B cell (primary cell): ENCODE results near the gene ABI3BP.

ENCODE experiments used
- EZH2 ChIP-seq: IDR thresholded peaks from 2 replicates; pipeline ENCODE4 v1.6.1; 2012; ENCODE audit warnings: borderline replicate concordance, low read depth, mild to moderate bottlenecking, moderate library complexity, low read length; ENCODE audit not compliant: insufficient read depth, poor library complexity, severe bottlenecking
- TF ChIP-seq, protein P1 (sequence below): fragments of 200-600 bp; IDR thresholded peaks from one replicate; pipeline ENCODE4 v1.8.0; 2022; ENCODE audit warnings: antibody characterized with exemption, mild to moderate bottlenecking

- TF ChIP-seq, protein P1, sequence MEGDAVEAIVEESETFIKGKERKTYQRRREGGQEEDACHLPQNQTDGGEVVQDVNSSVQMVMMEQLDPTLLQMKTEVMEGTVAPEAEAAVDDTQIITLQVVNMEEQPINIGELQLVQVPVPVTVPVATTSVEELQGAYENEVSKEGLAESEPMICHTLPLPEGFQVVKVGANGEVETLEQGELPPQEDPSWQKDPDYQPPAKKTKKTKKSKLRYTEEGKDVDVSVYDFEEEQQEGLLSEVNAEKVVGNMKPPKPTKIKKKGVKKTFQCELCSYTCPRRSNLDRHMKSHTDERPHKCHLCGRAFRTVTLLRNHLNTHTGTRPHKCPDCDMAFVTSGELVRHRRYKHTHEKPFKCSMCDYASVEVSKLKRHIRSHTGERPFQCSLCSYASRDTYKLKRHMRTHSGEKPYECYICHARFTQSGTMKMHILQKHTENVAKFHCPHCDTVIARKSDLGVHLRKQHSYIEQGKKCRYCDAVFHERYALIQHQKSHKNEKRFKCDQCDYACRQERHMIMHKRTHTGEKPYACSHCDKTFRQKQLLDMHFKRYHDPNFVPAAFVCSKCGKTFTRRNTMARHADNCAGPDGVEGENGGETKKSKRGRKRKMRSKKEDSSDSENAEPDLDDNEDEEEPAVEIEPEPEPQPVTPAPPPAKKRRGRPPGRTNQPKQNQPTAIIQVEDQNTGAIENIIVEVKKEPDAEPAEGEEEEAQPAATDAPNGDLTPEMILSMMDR: no peak
- no peak for TF ChIP-seq EZH2
Observed at GRCh38 chr3:100898681-100899080, 94.5 kb downstream of the ABI3BP start.
